ENCODE data around the gene POLR2J2.
"Not testable (repeated sequence)": the region's sequence is repeated elsewhere in the genome, so short reads cannot be mapped to it uniquely, and the experiment has no call there.

DNA sequence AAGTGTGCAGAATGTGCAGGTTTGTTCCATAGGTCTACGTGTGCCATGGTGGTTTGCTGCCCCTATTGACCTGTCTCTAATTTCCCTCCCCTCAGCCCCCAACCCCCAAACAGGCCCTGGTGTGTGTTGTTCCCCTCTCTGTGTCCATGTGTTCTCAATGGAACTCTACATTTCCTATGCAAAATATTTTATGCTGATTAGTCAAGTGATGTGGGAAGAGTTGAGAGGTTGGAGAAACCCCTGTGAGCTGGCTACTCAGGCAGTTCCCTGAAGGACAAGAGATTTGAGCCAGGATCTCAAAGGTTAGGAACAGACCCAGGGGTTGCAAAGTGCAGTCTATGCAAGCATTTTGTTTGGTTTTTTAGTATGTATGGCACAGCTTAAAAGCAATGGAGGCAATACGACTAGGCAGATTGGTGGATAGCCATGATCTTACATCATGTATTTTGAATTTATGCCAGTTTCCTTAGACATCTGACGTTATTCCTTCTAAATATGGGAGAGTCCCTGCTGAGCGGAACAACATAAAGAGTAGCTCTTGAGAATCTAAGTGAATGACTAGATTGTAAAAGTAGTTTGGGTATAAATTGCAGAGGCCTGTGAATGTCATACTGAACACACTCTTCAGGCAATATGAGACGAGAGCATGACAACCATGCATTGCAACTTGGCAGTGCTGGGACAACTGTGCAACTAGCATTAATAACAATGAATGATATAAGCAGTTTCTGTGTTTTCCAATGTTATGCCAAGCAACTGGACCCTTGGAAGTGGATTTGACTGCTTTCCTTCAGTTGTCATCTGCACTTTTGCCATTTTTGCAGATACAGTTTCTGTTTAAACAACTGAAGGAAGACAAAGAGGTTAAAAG lies 26.4 kb upstream of the POLR2J2 start:
- TF ChIP-seq, protein P1, sequence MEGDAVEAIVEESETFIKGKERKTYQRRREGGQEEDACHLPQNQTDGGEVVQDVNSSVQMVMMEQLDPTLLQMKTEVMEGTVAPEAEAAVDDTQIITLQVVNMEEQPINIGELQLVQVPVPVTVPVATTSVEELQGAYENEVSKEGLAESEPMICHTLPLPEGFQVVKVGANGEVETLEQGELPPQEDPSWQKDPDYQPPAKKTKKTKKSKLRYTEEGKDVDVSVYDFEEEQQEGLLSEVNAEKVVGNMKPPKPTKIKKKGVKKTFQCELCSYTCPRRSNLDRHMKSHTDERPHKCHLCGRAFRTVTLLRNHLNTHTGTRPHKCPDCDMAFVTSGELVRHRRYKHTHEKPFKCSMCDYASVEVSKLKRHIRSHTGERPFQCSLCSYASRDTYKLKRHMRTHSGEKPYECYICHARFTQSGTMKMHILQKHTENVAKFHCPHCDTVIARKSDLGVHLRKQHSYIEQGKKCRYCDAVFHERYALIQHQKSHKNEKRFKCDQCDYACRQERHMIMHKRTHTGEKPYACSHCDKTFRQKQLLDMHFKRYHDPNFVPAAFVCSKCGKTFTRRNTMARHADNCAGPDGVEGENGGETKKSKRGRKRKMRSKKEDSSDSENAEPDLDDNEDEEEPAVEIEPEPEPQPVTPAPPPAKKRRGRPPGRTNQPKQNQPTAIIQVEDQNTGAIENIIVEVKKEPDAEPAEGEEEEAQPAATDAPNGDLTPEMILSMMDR (IDR thresholded peaks at IDR 0.05), result not testable (repeated sequence)
- TF ChIP-seq EP300, POLR2A (IDR thresholded peaks at IDR 0.05): not testable (repeated sequence)

All from gastroesophageal sphincter (tissue), 3 donors.